ENCODE data around the gene PRRG3. TPM values are rescaled to one million over a fixed set of nuclear protein-coding genes. Genes with fewer than 3 reads are reported as not detected.

Gene PRRG3
- total RNA-seq, 2 donors from 2014 or later: 0.68 to 1.2 TPM

- no peak overlapping the region for H3K4me3 ChIP-seq
- no peak overlapping the region for H3K27ac ChIP-seq
- no peak for TF ChIP-seq POLR2A (IDR thresholded peaks at IDR 0.05)
- no peak for TF ChIP-seq POLR2AphosphoS5 (IDR thresholded peaks at IDR 0.05)
- no peak for TF ChIP-seq CTCF (IDR thresholded peaks at IDR 0.05)
- no peaks in the 10 kb centered on the region for H3K9me3 ChIP-seq
- no peak for DNase-seq (ENCODE audit: low spot score)
- H3K27me3 ChIP-seq (replicated peaks; ENCODE audit: insufficient read depth): no peaks in the 10 kb centered on the region
- H3K36me3 ChIP-seq: no peaks in the 10 kb centered on the region
- no peaks in the 10 kb centered on the region for H3K4me1 ChIP-seq (replicated peaks)
- intact Hi-C loops (cut with DNase I): loop anchor here (5.0 kb wide), 1 partner anchor 879 kb away; no protein-coding TSS in a partner anchor
- 53% methylated on average over 5 of the region's 5 CpGs for WGBS
Observed at GRCh38 chrX:151752847-151753246, 57.6 kb downstream of the PRRG3 start.

GRCh38 chrX:151753313-151754046 is 58.2 kb downstream of the PRRG3 start:
- Histone ChIP-seq H3K4me1 (replicated peaks) (no peaks in the 10 kb centered on the region), H3K4me3 (no peak overlapping the region), H3K27me3 (replicated peaks; ENCODE audit: insufficient read depth) (no peaks in the 10 kb centered on the region), H3K27ac (no peak overlapping the region), H3K9me3 (no peaks in the 10 kb centered on the region), H3K36me3 (no peaks in the 10 kb centered on the region)
- intact Hi-C loops (cut with DNase I): loop anchor here (5.0 kb wide), 1 partner anchor 879 kb away; no protein-coding TSS in a partner anchor
- DNase-seq (ENCODE audit: low spot score): peak; percentile 40
- TF ChIP-seq CTCF (IDR thresholded peaks at IDR 0.05) (peak; percentile 40 to 84 (median 53)), POLR2AphosphoS5 (IDR thresholded peaks at IDR 0.05) (no peak), POLR2A (IDR thresholded peaks at IDR 0.05) (no peak)
- 19% methylated on average over 5 of the region's 22 CpGs for WGBS

- TF ChIP-seq CTCF (IDR thresholded peaks at IDR 0.05): no peak
- no peak for TF ChIP-seq POLR2A (IDR thresholded peaks at IDR 0.05)
- no peak for TF ChIP-seq POLR2AphosphoS5 (IDR thresholded peaks at IDR 0.05)
- DNase-seq (ENCODE audit: low spot score): peak; percentile 10
- H3K9me3 ChIP-seq: no peaks in the 10 kb centered on the region
- no peaks in the 10 kb centered on the region for H3K36me3 ChIP-seq
- WGBS: 35% methylated on average over 6 of the region's 6 CpGs
- no peaks in the 10 kb centered on the region for H3K4me1 ChIP-seq (replicated peaks)
- H3K4me3 ChIP-seq: no peak overlapping the region
- no peaks in the 10 kb centered on the region for H3K27me3 ChIP-seq (replicated peaks; ENCODE audit: insufficient read depth)
- no peak overlapping the region for H3K27ac ChIP-seq
- intact Hi-C loops (cut with DNase I): loop anchor here (5.0 kb wide), 1 partner anchor 878 kb away; no protein-coding TSS in a partner anchor
Observed at GRCh38 chrX:151754047-151754429, 58.8 kb downstream of the PRRG3 start.

GRCh38 chrX:151754641-151755215 is 59.5 kb downstream of the PRRG3 start:
- H3K27me3 ChIP-seq (replicated peaks; ENCODE audit: insufficient read depth): no peaks in the 10 kb centered on the region
- intact Hi-C loops (cut with DNase I): loop anchor here (5.0 kb wide), 1 partner anchor 878 kb away; no protein-coding TSS in a partner anchor
- no peak overlapping the region for H3K27ac ChIP-seq
- H3K4me3 ChIP-seq: no peak overlapping the region
- H3K9me3 ChIP-seq: no peaks in the 10 kb centered on the region
- WGBS: 18% methylated on average over 11 of the region's 11 CpGs
- DNase-seq (ENCODE audit: low spot score): peak; percentile 5
- TF ChIP-seq POLR2AphosphoS5 (IDR thresholded peaks at IDR 0.05) (no peak), POLR2A (IDR thresholded peaks at IDR 0.05) (no peak), CTCF (IDR thresholded peaks at IDR 0.05) (no peak)
- H3K36me3 ChIP-seq: no peaks in the 10 kb centered on the region
- H3K4me1 ChIP-seq (replicated peaks): no peaks in the 10 kb centered on the region

Other genes with a start within 250 kb of the PRRG3 start
- gene PASD1, start 131.8 kb upstream of the PRRG3 start, total RNA-seq: 10 to 100 TPM in 1 of 2 donors, not detected in 1; 21.5 TPM
- gene FATE1, start 20.6 kb downstream of the PRRG3 start, total RNA-seq: 1,000 to 10,000 TPM in 1 of 2 donors, not detected in 1; 1,003 TPM
- under 1 TPM in 1 of 2 donors, not detected in 1; 0.80 TPM for gene CNGA2, start 39.3 kb downstream of the PRRG3 start, total RNA-seq
- gene MAGEA4, start 217.4 kb downstream of the PRRG3 start, total RNA-seq: 10 to 100 TPM in 1 of 2 donors, not detected in 1; 47.7 TPM

Measured in prostate gland (tissue), 2 donors.